Muscle of back (tissue), 11 donors: ENCODE results near the gene PTPN23. TPM values are rescaled to one million over a fixed set of nuclear protein-coding genes. Genes with fewer than 3 reads are reported as not detected.
"Not testable (repeated sequence)": the region's sequence is repeated elsewhere in the genome, so short reads cannot be mapped to it uniquely, and the experiment has no call there.

ENCODE experiments used
- DNase-seq, 3 donors: peaks; one replicate each; pipeline versions ENCODE4 v3.0.0 to v3.0.0-alpha.2; 2013
- polyA plus RNA-seq, 10 donors: library from polyadenylated mRNA; unstranded; fragments of 120-200 nt; gene quantifications; one replicate each; pipeline ENCODE4 v1.2.1, GENCODE V29; 2013; ENCODE audit not compliant: insufficient read length in 10 of 10

PTPN23 gene
- polyA plus RNA-seq, 10 donors: 18.2 to 25.5 (median 21.3) TPM

DNA sequence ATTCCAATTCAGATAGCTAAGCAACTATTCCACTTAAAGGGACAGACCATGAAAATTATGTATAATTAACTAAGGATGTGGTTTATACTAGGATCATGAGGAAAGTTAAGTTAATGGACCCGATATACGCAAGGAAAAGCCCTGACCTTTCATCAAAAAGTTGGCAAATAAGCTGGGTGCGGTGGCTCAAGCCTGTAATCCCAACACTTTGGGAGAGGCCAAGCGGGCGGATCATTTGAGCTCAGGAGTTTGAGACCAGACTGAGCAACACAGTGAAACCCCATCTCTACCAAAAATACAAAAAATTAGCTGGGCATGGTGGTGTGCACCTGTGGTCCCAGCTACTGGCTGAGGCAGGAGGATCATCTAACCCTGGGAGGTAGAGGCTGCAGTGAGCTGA lies 55.4 kb downstream of the PTPN23 start:
- no peak for DNase-seq

DNA sequence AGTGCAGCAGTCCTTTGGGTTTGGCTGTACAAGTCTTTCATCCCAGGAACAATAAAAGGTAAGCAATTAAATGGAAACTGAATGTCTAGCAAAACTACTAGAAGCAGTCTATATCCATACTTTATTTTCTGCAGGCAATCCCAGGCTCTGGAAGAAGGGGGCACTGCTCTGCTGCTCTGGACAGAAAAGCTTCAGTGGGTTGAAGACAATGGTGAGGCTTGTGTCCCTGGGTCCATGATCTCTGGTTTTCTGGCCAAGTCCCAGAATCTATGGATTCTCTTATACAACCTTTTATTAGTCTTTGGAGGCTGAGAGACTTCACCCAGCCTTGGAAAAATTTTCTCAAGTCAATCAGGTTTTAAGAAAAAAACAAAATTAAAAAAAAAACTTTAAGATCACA lies 59.3 kb downstream of the PTPN23 start:
- DNase-seq: no peak

DNA sequence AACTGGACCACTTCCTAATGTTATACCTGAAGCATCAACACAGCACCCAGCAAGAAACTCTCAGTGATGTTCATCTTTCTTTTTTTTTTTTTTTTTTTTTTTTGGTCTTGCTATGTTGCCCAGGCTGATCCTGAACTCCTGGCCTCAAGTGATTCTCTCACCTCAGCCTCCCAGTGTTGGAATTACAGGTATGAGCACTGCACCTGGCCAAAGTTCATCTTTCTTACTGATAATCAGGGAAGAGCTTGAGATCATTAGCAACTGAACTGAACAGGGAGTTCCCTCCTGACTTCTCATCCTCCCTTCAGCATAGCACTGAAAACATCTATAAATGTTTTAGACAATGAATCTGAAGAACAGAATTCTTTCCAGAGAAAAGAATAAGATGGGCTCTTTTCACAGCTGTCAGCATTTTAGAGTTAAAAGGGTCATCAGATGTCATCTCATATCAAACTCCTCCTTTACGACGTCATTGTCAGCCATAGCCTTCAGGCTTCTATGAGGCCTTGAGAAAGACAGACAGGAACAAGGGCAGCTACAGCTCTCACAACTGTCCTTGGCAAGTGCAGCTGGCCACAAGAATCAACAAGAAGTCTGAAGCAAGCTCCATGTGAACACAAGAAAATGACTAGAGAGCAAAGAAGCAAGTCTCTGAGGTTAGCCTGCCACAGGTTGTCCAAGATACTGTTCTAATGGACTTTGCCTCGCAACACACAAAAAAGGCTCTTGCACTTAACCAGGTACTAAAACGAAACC lies 61.2 kb downstream of the PTPN23 start:
- DNase-seq: no peak

DNA sequence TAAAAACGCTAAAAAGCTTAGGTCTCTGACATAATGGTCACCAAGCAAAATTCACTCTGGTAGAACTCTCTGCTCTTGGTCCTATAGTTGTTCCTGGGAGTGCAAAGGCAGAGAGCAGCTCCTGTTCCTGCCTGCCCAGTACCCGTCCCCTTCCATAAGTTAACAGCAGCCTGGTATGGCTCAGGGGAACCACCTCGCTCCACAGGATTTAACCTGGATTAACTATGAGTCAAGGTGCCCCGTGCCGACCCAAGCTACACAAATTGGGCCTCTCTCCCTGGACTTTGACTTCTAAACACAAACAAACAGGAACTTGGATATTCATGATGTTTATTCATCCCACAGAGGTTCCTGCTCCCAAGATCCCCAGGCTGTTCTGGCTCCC lies 62.8 kb downstream of the PTPN23 start:
- no peak for DNase-seq

DNA sequence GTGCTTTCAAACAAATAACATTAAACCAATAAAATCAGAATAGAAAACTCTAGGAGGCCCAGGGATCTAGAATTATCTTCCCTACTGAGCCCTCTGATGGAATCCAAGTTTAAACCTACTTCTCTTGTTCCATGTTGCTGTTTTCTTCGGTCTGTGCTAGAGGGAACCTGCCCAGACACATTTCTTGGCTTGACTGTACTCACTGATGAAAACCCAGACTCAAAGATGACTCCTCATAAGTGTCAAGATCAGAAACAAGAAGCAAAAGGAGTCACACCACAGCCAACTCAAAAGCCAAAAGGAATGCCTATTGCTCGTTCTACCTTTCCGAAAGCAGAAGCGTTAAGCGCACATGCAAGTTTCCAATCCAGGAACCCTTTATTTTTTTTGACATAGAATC lies 63.3 kb downstream of the PTPN23 start:
- DNase-seq: no peak

DNA sequence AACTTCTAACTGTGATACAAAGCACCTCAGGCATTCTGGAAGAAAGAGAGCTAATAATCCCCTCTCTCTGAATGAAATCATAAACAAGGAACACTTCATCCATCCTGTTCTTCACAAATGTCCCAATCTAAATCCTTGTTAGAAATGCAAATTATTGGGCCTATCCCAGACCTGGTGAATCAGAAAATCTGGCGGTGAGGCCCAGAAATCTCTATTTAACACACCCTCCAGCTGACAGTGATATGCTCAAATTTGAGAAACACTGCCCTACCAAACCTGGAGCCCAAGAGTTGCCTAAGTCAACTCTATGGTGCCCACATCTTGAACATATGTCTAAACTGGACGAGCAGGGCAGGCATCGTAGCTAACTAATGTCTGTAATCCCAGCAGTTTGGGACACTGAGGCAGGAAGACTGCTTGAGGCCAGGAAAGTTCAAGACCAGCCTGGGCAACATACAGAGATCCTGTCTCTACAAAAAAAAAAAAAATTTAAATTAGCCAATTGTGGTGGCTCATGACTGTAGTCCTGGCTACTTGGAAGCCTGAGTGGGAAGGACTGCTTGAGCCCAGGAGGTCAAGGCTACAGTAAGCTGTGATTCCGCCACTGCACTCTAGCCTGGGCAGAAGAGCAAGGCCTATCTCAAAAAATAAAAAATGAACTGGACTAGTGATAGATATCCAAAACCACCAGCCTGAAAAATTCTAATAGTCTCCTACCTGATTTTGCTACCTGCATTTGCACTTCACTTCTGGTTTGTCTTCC lies 71.8 kb downstream of the PTPN23 start:
- DNase-seq: no peak

DNA sequence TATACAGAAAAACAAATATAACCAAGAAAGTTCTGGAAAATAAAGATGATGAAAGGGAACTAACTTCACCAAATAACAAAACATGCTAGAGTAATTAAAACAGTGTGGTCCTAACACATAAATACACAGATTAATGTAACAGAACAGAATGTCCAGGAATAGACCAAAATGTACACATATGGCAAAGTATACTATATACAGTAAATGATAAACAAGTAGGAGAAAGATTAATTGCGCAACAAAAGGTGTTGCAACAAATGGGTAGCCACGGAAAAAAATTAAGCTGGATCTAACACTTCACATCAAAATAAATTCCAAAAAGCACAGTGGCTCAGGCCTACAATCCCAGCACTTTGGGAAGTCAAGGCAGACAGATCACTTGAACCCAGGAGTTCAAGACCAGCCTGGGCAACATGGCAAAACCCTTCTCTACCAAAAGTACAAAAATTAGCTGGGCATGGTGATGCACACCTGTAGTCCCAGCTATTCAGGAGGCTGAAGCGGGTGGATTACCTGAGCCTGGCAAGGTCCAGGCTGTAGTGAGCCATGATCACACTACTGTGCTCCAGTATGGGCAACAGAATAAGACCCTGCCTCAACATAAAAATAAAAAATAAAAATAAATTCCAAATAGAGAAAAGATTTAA lies 75.1 kb downstream of the PTPN23 start:
- DNase-seq: no peak

DNA sequence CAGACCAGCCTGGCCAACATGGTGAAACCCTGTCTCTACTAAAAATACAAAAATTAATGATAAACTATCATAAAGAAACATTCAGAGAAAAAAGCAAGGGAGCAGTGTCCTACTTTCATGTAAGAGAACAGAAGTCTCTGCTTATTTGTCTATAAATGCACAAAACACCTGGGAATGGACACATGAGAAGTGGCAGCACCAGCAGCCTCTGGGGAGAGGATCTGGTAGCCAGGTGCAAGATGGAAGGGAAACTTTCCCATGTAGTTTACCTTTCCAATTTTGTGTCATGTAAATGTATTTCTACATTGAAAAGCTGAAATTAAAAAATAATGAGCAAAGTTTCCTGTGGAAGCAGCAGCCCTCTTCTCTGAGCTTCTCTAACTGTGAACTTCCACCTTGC lies 76.2 kb downstream of the PTPN23 start:
- no peak for DNase-seq

DNA sequence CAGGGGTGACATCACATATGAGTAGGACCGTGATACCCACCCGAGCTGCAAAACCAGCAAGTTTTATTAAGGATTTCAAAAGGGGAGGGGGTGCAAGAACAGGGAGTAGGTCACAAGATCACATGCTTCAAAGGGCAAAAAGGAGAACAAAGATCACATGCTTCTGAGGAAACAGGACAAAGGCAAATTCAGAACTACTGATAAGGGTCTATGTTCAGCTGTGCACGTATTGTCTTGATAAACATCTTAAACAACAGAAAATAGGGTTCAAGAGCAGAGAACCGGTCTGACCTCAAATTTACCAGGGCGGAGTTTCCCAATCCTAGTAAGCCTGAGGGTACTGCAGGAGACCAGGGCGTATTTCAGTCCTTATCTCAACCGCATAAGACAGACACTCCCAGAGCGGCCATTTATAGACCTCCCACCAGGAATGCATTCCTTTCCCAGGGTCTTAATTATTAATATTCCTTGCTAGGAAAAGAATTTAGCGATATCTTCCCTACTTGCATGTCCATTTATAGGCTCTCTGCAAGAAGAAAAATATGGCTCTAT lies 78.8 kb downstream of the PTPN23 start:
- not testable (repeated sequence) for DNase-seq

Other genes with a start within 250 kb of the PTPN23 start
- 10 to 100 TPM; 29.5 to 42.0 (median 36.4) TPM for gene SETD2, start 216.9 kb upstream of the PTPN23 start, polyA plus RNA-seq
- gene KIF9, start 98.2 kb upstream of the PTPN23 start, polyA plus RNA-seq: 1 to 10 TPM; 4.4 to 7.3 (median 5.9) TPM
- gene KLHL18, start 98.1 kb upstream of the PTPN23 start, polyA plus RNA-seq: 10 to 100 TPM; 12.2 to 16.8 (median 14.2) TPM
- gene SCAP, start 94.9 kb downstream of the PTPN23 start, polyA plus RNA-seq: 10 to 100 TPM; 36.8 to 59.3 (median 44.6) TPM
- gene ELP6, start 132.7 kb downstream of the PTPN23 start, polyA plus RNA-seq: 10 to 100 TPM; 22.2 to 31.2 (median 26.4) TPM
- gene CSPG5, start 197.8 kb downstream of the PTPN23 start, polyA plus RNA-seq: 1 to 10 TPM in 9 of 10 donors, under 1 TPM in 1; 0.79 to 1.8 (median 1.3) TPM